Measurements from ENCODE around the gene CCL18. TPM values are rescaled to one million over a fixed set of nuclear protein-coding genes. Genes with fewer than 3 reads are reported as not detected.
"Not testable (repeated sequence)": the region's sequence is repeated elsewhere in the genome, so short reads cannot be mapped to it uniquely, and the experiment has no call there.

The CCL18 gene
- total RNA-seq: not detected in 2 replicates

- Mint-ChIP-seq H3K36me3 (ENCODE audit: low read depth) (no peaks in the 10 kb centered on the region), H3K4me3 (no peak within 1 kb of the TSS), H3K27ac (no peak within 1 kb of the TSS), H3K27me3 (peaks cover 31% of the 10 kb centered on the region), H3K4me1 (no peaks in the 10 kb centered on the region), H3K9me3 (no peaks in the 10 kb centered on the region)
- intact Hi-C loops (cut with micrococcal nuclease): no loop called here
- no peak for DNase-seq
These were observed at the start of gene CCL18 for GRCh38 chr17:36063786-36064541. Gene CCL18, plus strand, starts transcription at chr17:36064272. Its CDS starts 71 bp downstream, at chr17:36064343.

GRCh38 chr17:36014946-36015345 lies 49.1 kb upstream of the CCL18 start:
- no peaks in the 10 kb centered on the region for H3K36me3 Mint-ChIP-seq (ENCODE audit: low read depth)
- H3K27me3 Mint-ChIP-seq: peaks cover 30% of the 10 kb centered on the region
- no peak overlapping the region for H3K4me3 Mint-ChIP-seq
- no peak for DNase-seq
- H3K9me3 Mint-ChIP-seq: no peaks in the 10 kb centered on the region
- intact Hi-C loops (cut with micrococcal nuclease): no loop called here
- H3K4me1 Mint-ChIP-seq: peaks cover 3% of the 10 kb centered on the region
- H3K27ac Mint-ChIP-seq: no peak overlapping the region

GRCh38 chr17:36015895-36016294 lies 48.2 kb upstream of the CCL18 start:
- DNase-seq; intact Hi-C loops (cut with micrococcal nuclease); H3K4me3 Mint-ChIP-seq; H3K4me1 Mint-ChIP-seq; H3K9me3 Mint-ChIP-seq; H3K27ac Mint-ChIP-seq; H3K36me3 Mint-ChIP-seq (ENCODE audit: low read depth): not testable (repeated sequence)
- H3K27me3 Mint-ChIP-seq: peaks cover 35% of the 10 kb centered on the region

GRCh38 chr17:36016555-36016954 lies 47.5 kb upstream of the CCL18 start:
- intact Hi-C loops (cut with micrococcal nuclease): no loop called here
- H3K27ac Mint-ChIP-seq: no peak overlapping the region
- H3K4me3 Mint-ChIP-seq: no peak overlapping the region
- no peaks in the 10 kb centered on the region for H3K36me3 Mint-ChIP-seq (ENCODE audit: low read depth)
- H3K4me1 Mint-ChIP-seq: peaks cover 3% of the 10 kb centered on the region
- DNase-seq: no peak
- H3K27me3 Mint-ChIP-seq: peaks cover 38% of the 10 kb centered on the region
- H3K9me3 Mint-ChIP-seq: no peaks in the 10 kb centered on the region

GRCh38 chr17:36017799-36018198 lies 46.3 kb upstream of the CCL18 start, which contains the start of gene CCL23:
Gene CCL23, minus strand, starts transcription at chr17:36017972. Its CDS starts 75 bp downstream, at chr17:36017897.
- no peak for DNase-seq
- Mint-ChIP-seq H3K27me3 (peaks cover 45% of the 10 kb centered on the region), H3K36me3 (ENCODE audit: low read depth) (no peaks in the 10 kb centered on the region), H3K27ac (no peak within 1 kb of the TSS), H3K9me3 (no peaks in the 10 kb centered on the region), H3K4me3 (no peak within 1 kb of the TSS), H3K4me1 (peaks cover 3% of the 10 kb centered on the region)
- intact Hi-C loops (cut with micrococcal nuclease): no loop called here

GRCh38 chr17:36019423-36019822 lies 44.6 kb upstream of the CCL18 start:
- Mint-ChIP-seq H3K36me3 (ENCODE audit: low read depth) (no peaks in the 10 kb centered on the region), H3K27ac (no peak overlapping the region), H3K4me1 (peaks cover 3% of the 10 kb centered on the region), H3K9me3 (no peaks in the 10 kb centered on the region), H3K27me3 (peaks cover 43% of the 10 kb centered on the region), H3K4me3 (no peak overlapping the region)
- DNase-seq: no peak
- intact Hi-C loops (cut with micrococcal nuclease): no loop called here

- Mint-ChIP-seq H3K9me3 (no peaks in the 10 kb centered on the region), H3K27me3 (peaks cover 32% of the 10 kb centered on the region), H3K4me3 (no peak overlapping the region), H3K4me1 (no peaks in the 10 kb centered on the region), H3K36me3 (ENCODE audit: low read depth) (no peaks in the 10 kb centered on the region), H3K27ac (no peak overlapping the region)
- no peak for DNase-seq
- intact Hi-C loops (cut with micrococcal nuclease): no loop called here
These were observed 39.8 kb upstream of the CCL18 start for GRCh38 chr17:36024106-36024869.

GRCh38 chr17:36027761-36028160 lies 36.3 kb upstream of the CCL18 start:
- H3K27ac Mint-ChIP-seq: no peak overlapping the region
- intact Hi-C loops (cut with micrococcal nuclease): no loop called here
- no peak for DNase-seq
- H3K9me3 Mint-ChIP-seq: no peaks in the 10 kb centered on the region
- no peak overlapping the region for H3K4me3 Mint-ChIP-seq
- no peaks in the 10 kb centered on the region for H3K4me1 Mint-ChIP-seq
- no peaks in the 10 kb centered on the region for H3K36me3 Mint-ChIP-seq (ENCODE audit: low read depth)
- peaks cover 23% of the 10 kb centered on the region for H3K27me3 Mint-ChIP-seq

- DNase-seq: no peak
- intact Hi-C loops (cut with micrococcal nuclease): no loop called here
- H3K27me3 Mint-ChIP-seq: peaks cover 37% of the 10 kb centered on the region
- H3K4me1 Mint-ChIP-seq: no peaks in the 10 kb centered on the region
- no peaks in the 10 kb centered on the region for H3K36me3 Mint-ChIP-seq (ENCODE audit: low read depth)
- no peaks in the 10 kb centered on the region for H3K9me3 Mint-ChIP-seq
- no peak overlapping the region for H3K4me3 Mint-ChIP-seq
- H3K27ac Mint-ChIP-seq: no peak overlapping the region
These were observed 33.1 kb upstream of the CCL18 start for GRCh38 chr17:36030956-36031355.

GRCh38 chr17:36034127-36034526 lies 29.9 kb upstream of the CCL18 start:
- Mint-ChIP-seq H3K27ac (no peak overlapping the region), H3K36me3 (ENCODE audit: low read depth) (no peaks in the 10 kb centered on the region), H3K4me3 (no peak overlapping the region), H3K27me3 (peaks cover 35% of the 10 kb centered on the region), H3K9me3 (no peaks in the 10 kb centered on the region), H3K4me1 (no peaks in the 10 kb centered on the region)
- no peak for DNase-seq
- intact Hi-C loops (cut with micrococcal nuclease): no loop called here

- intact Hi-C loops (cut with micrococcal nuclease): no loop called here
- no peaks in the 10 kb centered on the region for H3K4me1 Mint-ChIP-seq
These were observed 27.8 kb upstream of the CCL18 start for GRCh38 chr17:36036235-36036634.

GRCh38 chr17:36048066-36048465 lies 16.0 kb upstream of the CCL18 start:
- no peak overlapping the region for H3K27ac Mint-ChIP-seq
- H3K9me3 Mint-ChIP-seq: peaks cover 14% of the 10 kb centered on the region
- intact Hi-C loops (cut with micrococcal nuclease): no loop called here
- H3K27me3 Mint-ChIP-seq: peaks cover 25% of the 10 kb centered on the region
- H3K4me1 Mint-ChIP-seq: no peaks in the 10 kb centered on the region
- no peaks in the 10 kb centered on the region for H3K36me3 Mint-ChIP-seq (ENCODE audit: low read depth)
- H3K4me3 Mint-ChIP-seq: no peak overlapping the region
- DNase-seq: no peak

More at GRCh38 chr17:36036235-36036634, 27.8 kb upstream of the CCL18 start:
- no peak overlapping the region for H3K27ac Mint-ChIP-seq
- no peak for DNase-seq
- no peaks in the 10 kb centered on the region for H3K9me3 Mint-ChIP-seq
- H3K4me3 Mint-ChIP-seq: no peak overlapping the region
- no peaks in the 10 kb centered on the region for H3K36me3 Mint-ChIP-seq (ENCODE audit: low read depth)
- peaks cover 25% of the 10 kb centered on the region for H3K27me3 Mint-ChIP-seq

- Mint-ChIP-seq H3K4me3 (no peak overlapping the region), H3K4me1 (no peaks in the 10 kb centered on the region), H3K9me3 (peaks cover 14% of the 10 kb centered on the region), H3K27me3 (peaks cover 25% of the 10 kb centered on the region), H3K27ac (no peak overlapping the region), H3K36me3 (ENCODE audit: low read depth) (no peaks in the 10 kb centered on the region)
- no peak for DNase-seq
- intact Hi-C loops (cut with micrococcal nuclease): no loop called here
These were observed 14.4 kb upstream of the CCL18 start for GRCh38 chr17:36049643-36050042.

- intact Hi-C loops (cut with micrococcal nuclease): no loop called here
- H3K9me3 Mint-ChIP-seq: peaks cover under 1% of the 10 kb centered on the region
- H3K27ac Mint-ChIP-seq: no peak overlapping the region
- peaks cover 24% of the 10 kb centered on the region for H3K27me3 Mint-ChIP-seq
- DNase-seq: no peak
- H3K4me1 Mint-ChIP-seq: no peaks in the 10 kb centered on the region
- no peak overlapping the region for H3K4me3 Mint-ChIP-seq
- no peaks in the 10 kb centered on the region for H3K36me3 Mint-ChIP-seq (ENCODE audit: low read depth)
These were observed 8.9 kb upstream of the CCL18 start for GRCh38 chr17:36055171-36055570.

All from activated CD4-positive, alpha-beta T cell treated with anti-CD3 and anti-CD28 coated beads, Interleukin-2, amount 10 ng/mL, durations not matched to agents 24 days and 14 days (primary cell).